ENCODE measurements around the gene SAMD4A. TPM values are rescaled to one million over a fixed set of nuclear protein-coding genes. Genes with fewer than 3 reads are reported as not detected.

SAMD4A gene
- total and polyA plus RNA-seq, 12 donors: 14.0 to 284 (median 191) TPM

DNA sequence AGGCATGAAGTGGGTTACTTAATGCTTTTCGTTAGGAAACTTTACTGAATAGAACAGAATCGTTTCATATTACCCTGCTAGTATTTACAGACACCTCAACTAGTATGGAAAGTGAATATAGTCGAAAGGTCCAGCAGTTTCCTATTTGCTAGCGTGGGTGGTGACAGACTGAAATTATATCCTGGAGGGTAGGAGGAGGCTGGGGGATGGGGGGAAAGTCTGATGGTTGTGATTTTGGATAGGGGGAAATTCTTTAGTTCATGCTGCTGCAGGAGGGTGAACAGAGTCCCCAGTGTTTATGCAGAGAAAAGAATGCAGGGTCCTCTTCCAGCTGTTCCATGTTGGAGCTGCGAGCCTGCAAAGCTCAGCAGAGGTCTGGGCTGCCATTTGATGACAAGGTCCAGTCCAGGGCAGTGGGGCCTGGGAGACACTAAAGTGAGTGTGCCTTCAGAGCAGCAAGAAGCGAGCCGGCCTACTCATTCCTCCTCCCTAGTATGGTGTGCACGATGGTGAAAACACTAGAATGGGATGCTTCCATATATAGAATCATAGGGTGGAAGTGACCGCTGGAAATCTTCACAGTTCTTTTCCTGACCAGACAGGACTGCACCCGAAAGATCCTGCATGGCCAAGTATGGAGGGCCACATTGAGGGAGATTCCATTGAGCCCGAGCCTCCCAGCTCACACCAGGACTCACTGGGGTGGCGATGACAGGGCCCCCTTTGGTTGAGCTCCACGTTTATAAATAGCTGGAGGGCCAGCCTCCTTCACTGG, 2.1 kb downstream of the SAMD4A start:
- TF ChIP-seq, protein P1, sequence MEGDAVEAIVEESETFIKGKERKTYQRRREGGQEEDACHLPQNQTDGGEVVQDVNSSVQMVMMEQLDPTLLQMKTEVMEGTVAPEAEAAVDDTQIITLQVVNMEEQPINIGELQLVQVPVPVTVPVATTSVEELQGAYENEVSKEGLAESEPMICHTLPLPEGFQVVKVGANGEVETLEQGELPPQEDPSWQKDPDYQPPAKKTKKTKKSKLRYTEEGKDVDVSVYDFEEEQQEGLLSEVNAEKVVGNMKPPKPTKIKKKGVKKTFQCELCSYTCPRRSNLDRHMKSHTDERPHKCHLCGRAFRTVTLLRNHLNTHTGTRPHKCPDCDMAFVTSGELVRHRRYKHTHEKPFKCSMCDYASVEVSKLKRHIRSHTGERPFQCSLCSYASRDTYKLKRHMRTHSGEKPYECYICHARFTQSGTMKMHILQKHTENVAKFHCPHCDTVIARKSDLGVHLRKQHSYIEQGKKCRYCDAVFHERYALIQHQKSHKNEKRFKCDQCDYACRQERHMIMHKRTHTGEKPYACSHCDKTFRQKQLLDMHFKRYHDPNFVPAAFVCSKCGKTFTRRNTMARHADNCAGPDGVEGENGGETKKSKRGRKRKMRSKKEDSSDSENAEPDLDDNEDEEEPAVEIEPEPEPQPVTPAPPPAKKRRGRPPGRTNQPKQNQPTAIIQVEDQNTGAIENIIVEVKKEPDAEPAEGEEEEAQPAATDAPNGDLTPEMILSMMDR (IDR thresholded peaks at IDR 0.05): no peak
- Histone ChIP-seq H3K36me3 (peaks cover 0 to 29% (median 10%) of the 10 kb centered on the region in 9 donors), H3K4me1 (peaks cover 0 to 69% (median 47%) of the 10 kb centered on the region in 9 donors), H3K9me3 (peaks cover 0 to 15% (median 6%) of the 10 kb centered on the region in 11 donors), H3K4me3 (peak overlapping the region in 8 of 10 donors; percentile 54 to 92 (median 83)), H3K27ac (peak overlapping the region; percentile 17 to 100 (median 98)), H3K27me3 (peaks cover 0 to 42% (median 0%) of the 10 kb centered on the region in 7 donors)
- intact Hi-C loops (cut with DNase I): loop anchor here in 8 of 10 donors (1.0 to 10.0 kb wide), 7 partner anchors 53 to 326 kb away; no protein-coding TSS in a partner anchor
- DNase-seq: peak in 1 of 2 donors; percentile 56
- WGBS, 2 donors: 17 to 33% methylated on average over 13 of the region's 13 CpGs
- peak in 4 of 8 donors; percentile 5 to 17 (median 16) for ATAC-seq

DNA sequence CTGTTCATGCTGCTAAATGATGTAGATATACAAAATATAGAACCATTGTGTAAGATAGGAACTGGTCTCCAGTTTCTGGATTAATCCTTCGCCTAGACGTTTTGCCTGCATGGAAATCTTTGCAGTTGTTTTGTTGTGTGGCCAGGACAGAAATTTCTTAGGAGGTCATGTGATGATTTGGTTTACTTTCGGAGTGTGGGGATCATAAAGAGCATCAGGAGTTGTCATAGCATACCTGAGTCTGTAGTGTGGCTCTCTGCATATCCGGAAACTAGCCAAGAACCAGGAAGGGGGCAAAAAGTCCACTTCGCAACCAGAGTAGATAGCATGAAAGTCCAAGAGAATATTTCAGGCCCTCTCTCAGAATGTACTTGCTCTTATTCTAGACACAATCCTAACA, 3.1 kb downstream of the SAMD4A start:
- Histone ChIP-seq H3K36me3 (peaks cover 0 to 34% (median 10%) of the 10 kb centered on the region in 9 donors), H3K9me3 (peaks cover 0 to 15% (median 6%) of the 10 kb centered on the region in 11 donors), H3K4me3 (peak overlapping the region in 8 of 10 donors; percentile 6 to 92 (median 80)), H3K27me3 (peaks cover 0 to 35% (median 0%) of the 10 kb centered on the region in 7 donors), H3K4me1 (peaks cover 0 to 69% (median 47%) of the 10 kb centered on the region in 9 donors), H3K27ac (peak overlapping the region in 9 of 10 donors; percentile 6 to 100 (median 98))
- no peak for DNase-seq
- WGBS, 2 donors: 35 to 60% methylated on average over 5 of the region's 5 CpGs
- TF ChIP-seq, protein P1 (IDR thresholded peaks at IDR 0.05): no peak
- ATAC-seq: no peak
- intact Hi-C loops (cut with DNase I): loop anchor here in 3 of 10 donors (2.0 to 10.0 kb wide), 3 partner anchors 55 to 121 kb away; no protein-coding TSS in a partner anchor

DNA sequence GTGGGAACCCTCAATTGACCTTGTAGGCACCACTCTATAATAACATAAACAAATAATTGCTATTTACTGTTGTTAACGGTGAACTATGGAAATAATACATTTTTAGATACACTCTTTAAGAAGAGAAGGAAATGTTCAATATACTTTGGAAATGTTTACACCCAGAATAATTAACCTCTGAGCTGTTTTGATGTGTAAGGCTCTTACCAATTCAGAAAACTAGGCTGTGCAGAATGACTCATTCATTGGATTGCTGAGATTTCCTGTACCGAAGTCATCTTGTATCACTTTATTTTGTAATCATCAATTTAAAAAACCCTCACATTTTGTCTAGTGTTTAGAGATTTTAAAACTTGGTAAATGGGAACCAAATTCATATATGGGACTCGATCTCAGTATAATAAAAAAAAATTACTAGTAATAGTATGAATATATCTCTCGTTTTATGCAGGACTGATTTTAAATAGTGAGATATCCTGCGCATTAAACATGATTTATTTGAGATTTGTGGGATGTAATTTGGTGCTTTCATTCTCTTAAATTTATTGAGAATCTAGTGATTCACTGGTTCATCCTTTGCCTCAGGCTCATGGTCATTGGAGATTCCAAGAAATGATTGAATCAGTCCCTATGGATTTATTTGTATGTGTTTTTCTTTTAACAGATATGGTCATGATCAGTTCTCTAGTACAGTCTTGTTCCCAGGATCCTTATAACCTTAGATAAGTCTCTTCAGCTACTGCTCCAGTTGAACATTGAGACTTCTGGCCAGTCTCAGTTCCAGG, 3.9 kb downstream of the SAMD4A start:
- WGBS, 2 donors: 57 to 61% methylated on average over 5 of the region's 5 CpGs
- ATAC-seq (no peak), DNase-seq (no peak)
- H3K27ac ChIP-seq: peak overlapping the region in 7 of 10 donors; percentile 17 to 100 (median 98)
- peaks cover 0 to 34% (median 10%) of the 10 kb centered on the region in 9 donors for H3K36me3 ChIP-seq
- H3K27me3 ChIP-seq: peaks cover 0 to 27% (median 0%) of the 10 kb centered on the region in 7 donors
- peaks cover 0 to 77% (median 47%) of the 10 kb centered on the region in 9 donors for H3K4me1 ChIP-seq
- intact Hi-C loops (cut with DNase I): loop anchor here in 3 of 10 donors (2.0 to 10.0 kb wide), 3 partner anchors 54 to 120 kb away; no protein-coding TSS in a partner anchor
- H3K4me3 ChIP-seq: peak overlapping the region in 5 of 10 donors; percentile 68 to 92 (median 85)
- H3K9me3 ChIP-seq: peaks cover 0 to 15% (median 6%) of the 10 kb centered on the region in 11 donors
- TF ChIP-seq, protein P1 (IDR thresholded peaks at IDR 0.05): no peak

DNA sequence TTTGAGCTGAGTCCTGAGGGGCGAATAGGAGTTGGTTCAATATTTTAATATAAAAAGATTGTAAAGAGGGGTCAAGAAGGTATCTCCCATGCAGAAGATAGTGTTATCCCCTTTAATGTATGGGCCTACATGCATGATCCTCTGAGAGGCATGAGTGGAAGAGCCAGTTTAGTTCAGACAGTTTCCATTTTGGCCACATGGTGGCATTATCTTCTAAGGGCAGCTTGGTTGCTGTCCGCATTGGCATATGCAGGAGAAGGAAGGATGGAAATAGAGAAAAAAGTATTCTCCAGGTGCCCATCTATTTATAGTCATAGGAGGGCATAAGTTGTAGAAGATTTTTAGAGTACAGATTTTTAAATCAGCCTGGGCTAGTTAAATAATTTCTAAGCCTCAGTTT, 5.4 kb downstream of the SAMD4A start:
- Histone ChIP-seq H3K9me3 (peaks cover 0 to 15% (median 6%) of the 10 kb centered on the region in 11 donors), H3K4me3 (no peak overlapping the region), H3K27ac (no peak overlapping the region), H3K36me3 (peaks cover 0 to 36% (median 10%) of the 10 kb centered on the region in 9 donors), H3K27me3 (peaks cover 0 to 16% (median 0%) of the 10 kb centered on the region in 7 donors), H3K4me1 (peaks cover 6 to 92% (median 61%) of the 10 kb centered on the region in 9 donors)
- 96 to 99% methylated on average over 2 of the region's 2 CpGs for WGBS, 2 donors
- no peak for ATAC-seq
- TF ChIP-seq, protein P1 (IDR thresholded peaks at IDR 0.05): peak in 8 of 9 donors; percentile 25 to 58 (median 44)
- DNase-seq: no peak
- intact Hi-C loops (cut with DNase I): loop anchor here in 2 of 10 donors (10.0 kb wide), 2 partner anchors 52 to 72 kb away; no protein-coding TSS in a partner anchor

Data from heart right ventricle (tissue), 16 donors.